HepG2 (cell line): ENCODE results near the gene PDHA1.

Experiments
- AGO1 ChIP-seq: fragments of 200-400 bp; formaldehyde crosslinking; IDR thresholded peaks from 2 replicates; pipeline ENCODE4 v1.6.1; 2017; ENCODE audit warnings: mild to moderate bottlenecking, low read depth, low read length, moderate library complexity; ENCODE audit not compliant: poor library complexity, severe bottlenecking
- ARNT ChIP-seq: fragments of 450-650 bp; IDR thresholded peaks from 2 replicates; pipeline ENCODE4 v1.6.1; 2017
- CREB3 ChIP-seq: sonication (generic); formaldehyde crosslinking; IDR thresholded peaks from 2 replicates; pipeline ENCODE4 v1.5.0; 2020; ENCODE audit warnings: missing genetic modification reagents
- ELF4 ChIP-seq: sonication (generic); formaldehyde crosslinking; IDR thresholded peaks from 2 replicates; pipeline ENCODE4 v1.5.0; 2020; ENCODE audit warnings: missing genetic modification reagents, mild to moderate bottlenecking, moderate library complexity, borderline replicate concordance
- NFE2L1 ChIP-seq: sonication (generic); formaldehyde crosslinking; IDR thresholded peaks from 2 replicates; pipeline ENCODE4 v1.4.0; 2020; ENCODE audit warnings: missing genetic modification reagents, mild to moderate bottlenecking, borderline replicate concordance
- TEAD2 ChIP-seq: sonication (generic); formaldehyde crosslinking; IDR thresholded peaks from 2 replicates; pipeline ENCODE4 v1.9.0; 2021; ENCODE audit warnings: missing genetic modification reagents
- ZFP36L1 ChIP-seq: sonication (generic); formaldehyde crosslinking; IDR thresholded peaks from 2 replicates; pipeline ENCODE4 v1.8.0; 2022; ENCODE audit warnings: mild to moderate bottlenecking, missing genetic modification reagents, moderate library complexity
- ZNF20 ChIP-seq: sonication (generic); formaldehyde crosslinking; IDR thresholded peaks from 2 replicates; pipeline ENCODE4 v1.4.0; 2020; ENCODE audit warnings: mild to moderate bottlenecking, moderate library complexity, missing genetic modification reagents
- ZNF253 ChIP-seq: sonication (generic); formaldehyde crosslinking; IDR thresholded peaks from 2 replicates; pipeline ENCODE4 v1.8.0; 2022; ENCODE audit warnings: mild to moderate bottlenecking, missing genetic modification reagents, borderline replicate concordance
- TF ChIP-seq, protein P1 (sequence below): sonication (generic); formaldehyde crosslinking; IDR thresholded peaks from 2 replicates; pipeline ENCODE4 v1.4.0; 2020; ENCODE audit warnings: missing genetic modification reagents
- TF ChIP-seq, protein P2 (sequence below): sonication (generic); formaldehyde crosslinking; IDR thresholded peaks from 2 replicates; pipeline ENCODE4 v1.5.0; 2020; ENCODE audit warnings: mild to moderate bottlenecking, missing genetic modification reagents, moderate library complexity

DNA sequence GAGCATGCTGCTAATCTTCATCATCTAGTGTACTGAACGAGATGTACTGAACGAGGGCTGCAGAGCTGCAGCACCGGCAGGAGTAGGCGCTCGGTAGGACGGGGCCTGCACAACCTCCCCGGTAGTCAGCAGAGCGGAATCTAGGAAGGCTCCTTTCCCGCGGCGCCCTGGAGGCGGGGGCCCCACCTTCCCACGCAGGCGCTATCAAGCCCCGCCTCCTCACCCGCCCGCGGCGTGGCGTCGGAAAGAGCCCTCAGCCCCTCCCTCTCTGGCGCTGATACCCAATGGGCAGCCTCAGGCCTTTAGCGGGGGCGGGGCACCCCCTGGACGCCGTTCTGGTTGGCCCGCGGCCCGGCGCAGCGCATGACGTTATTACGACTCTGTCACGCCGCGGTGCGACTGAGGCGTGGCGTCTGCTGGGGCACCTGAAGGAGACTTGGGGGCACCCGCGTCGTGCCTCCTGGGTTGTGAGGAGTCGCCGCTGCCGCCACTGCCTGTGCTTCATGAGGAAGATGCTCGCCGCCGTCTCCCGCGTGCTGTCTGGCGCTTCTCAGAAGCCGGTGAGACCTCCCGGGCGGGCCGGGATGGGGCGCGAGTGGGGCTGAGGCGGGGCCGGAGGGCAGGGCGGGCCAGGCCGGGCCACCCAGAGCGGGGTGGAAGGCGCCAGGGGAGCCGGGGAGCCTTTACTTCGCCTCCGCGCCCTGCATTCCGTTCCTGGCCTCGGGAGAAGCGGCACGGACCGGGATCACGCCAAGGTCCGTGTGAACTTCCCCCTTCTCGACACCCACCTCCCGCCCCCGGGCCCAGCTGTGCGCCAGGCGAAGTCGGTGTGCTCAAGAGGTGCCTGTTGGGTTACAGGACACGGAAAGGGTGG lies at the start of gene PDHA1:
- TF ChIP-seq ZFP36L1 (CRISPR knock-in tag) = no peak
- TF ChIP-seq ELF4 (CRISPR knock-in tag) = no peak
- TF ChIP-seq, protein P1, sequence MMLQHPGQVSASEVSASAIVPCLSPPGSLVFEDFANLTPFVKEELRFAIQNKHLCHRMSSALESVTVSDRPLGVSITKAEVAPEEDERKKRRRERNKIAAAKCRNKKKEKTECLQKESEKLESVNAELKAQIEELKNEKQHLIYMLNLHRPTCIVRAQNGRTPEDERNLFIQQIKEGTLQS (CRISPR knock-in tag) = no peak
- no peak for TF ChIP-seq NFE2L1 (CRISPR knock-in tag)
- TF ChIP-seq ZNF253 = no peak
- no peak for TF ChIP-seq ARNT
- TF ChIP-seq ZNF20 (CRISPR knock-in tag) = no peak
- TF ChIP-seq, protein P2, sequence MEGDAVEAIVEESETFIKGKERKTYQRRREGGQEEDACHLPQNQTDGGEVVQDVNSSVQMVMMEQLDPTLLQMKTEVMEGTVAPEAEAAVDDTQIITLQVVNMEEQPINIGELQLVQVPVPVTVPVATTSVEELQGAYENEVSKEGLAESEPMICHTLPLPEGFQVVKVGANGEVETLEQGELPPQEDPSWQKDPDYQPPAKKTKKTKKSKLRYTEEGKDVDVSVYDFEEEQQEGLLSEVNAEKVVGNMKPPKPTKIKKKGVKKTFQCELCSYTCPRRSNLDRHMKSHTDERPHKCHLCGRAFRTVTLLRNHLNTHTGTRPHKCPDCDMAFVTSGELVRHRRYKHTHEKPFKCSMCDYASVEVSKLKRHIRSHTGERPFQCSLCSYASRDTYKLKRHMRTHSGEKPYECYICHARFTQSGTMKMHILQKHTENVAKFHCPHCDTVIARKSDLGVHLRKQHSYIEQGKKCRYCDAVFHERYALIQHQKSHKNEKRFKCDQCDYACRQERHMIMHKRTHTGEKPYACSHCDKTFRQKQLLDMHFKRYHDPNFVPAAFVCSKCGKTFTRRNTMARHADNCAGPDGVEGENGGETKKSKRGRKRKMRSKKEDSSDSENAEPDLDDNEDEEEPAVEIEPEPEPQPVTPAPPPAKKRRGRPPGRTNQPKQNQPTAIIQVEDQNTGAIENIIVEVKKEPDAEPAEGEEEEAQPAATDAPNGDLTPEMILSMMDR = no peak
- TF ChIP-seq TEAD2 (CRISPR knock-in tag) = no peak
- TF ChIP-seq AGO1 = no peak
- no peak for TF ChIP-seq CREB3 (CRISPR knock-in tag)
